ENCODE results near the gene ENKD1. TPM values are rescaled to one million over a fixed set of nuclear protein-coding genes. Genes with fewer than 3 reads are reported as not detected.

Gene ENKD1
- total RNA-seq, 1 experiment from 2014 or later: 11.9 TPM

- peaks cover 12% of the 10 kb centered on the region for H3K4me1 Mint-ChIP-seq
- H3K27ac Mint-ChIP-seq: no peak overlapping the region
- POLR2A ChIA-PET: interaction anchor here (0.7 kb wide), 1 partner anchor 16 kb away, joined by 3 read pairs; the partner anchor contains the start of genes C16orf86 and ENKD1
- H3K9me3 Mint-ChIP-seq: no peaks in the 10 kb centered on the region
- H3K27me3 Mint-ChIP-seq (ENCODE audit: low read depth): peaks cover 91% of the 10 kb centered on the region
- no peak for ATAC-seq
- DNase-seq (ENCODE audit: low spot score): no peak
- CTCF ChIA-PET: interaction anchor here (0.6 to 9.6 kb wide), 5 partner anchors 10 to 169 kb away, joined by 3 to 197 read pairs (median 38); partner anchors contain the start of genes ACD, ATP6V0D1 and PARD6A
- no peaks in the 10 kb centered on the region; the same call in 1 of the 2 replicates for H3K36me3 Mint-ChIP-seq
- TF ChIP-seq SOX15 (CRISPR knock-in tag; IDR thresholded peaks at IDR 0.05) (no peak), ZNF263 (CRISPR knock-in tag; IDR thresholded peaks at IDR 0.05; ENCODE audit: low read depth) (no peak), NR3C1 (CRISPR knock-in tag; conservative IDR thresholded peaks at IDR 0.05; ENCODE audit: low read depth) (no peak), CBFB (CRISPR knock-in tag; IDR thresholded peaks at IDR 0.05; ENCODE audit: low read depth) (no peak)
- H3K4me3 Mint-ChIP-seq: peak overlapping the region; percentile 52
Measured at GRCh38 chr16:67650023-67650422, 16.5 kb downstream of the ENKD1 start.

DNA sequence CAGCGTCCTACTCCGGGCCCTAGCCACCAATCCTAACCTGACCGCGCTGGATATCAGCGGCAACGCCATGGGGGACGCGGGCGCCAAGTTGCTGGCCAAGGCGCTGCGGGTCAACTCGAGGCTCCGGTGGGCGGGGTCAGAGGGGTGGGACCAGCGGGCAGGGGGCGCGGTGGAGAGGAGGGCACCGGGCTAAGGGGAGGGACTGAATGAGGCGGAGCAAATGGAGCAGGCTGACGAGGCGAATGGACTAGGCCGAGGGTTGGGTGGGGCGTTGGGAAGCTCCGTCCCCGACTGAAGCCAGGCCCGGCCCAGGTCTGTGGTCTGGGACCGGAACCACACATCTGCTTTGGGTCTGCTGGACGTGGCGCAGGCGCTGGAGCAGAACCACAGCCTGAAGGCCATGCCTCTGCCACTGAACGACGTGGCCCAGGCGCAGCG is 17.0 kb downstream of the ENKD1 start:
- ChIA-PET CTCF (interaction anchor here (0.6 to 9.6 kb wide), 9 partner anchors 11 to 169 kb away, joined by 3 to 197 read pairs (median 13); partner anchors contain the start of genes ACD, ATP6V0D1, CTCF and PARD6A), POLR2A (interaction anchor here (0.7 kb wide), 1 partner anchor 17 kb away, joined by 3 read pairs; the partner anchor contains the start of genes C16orf86 and ENKD1)
- no peak overlapping the region for H3K27ac Mint-ChIP-seq
- peak; percentile 77 for ATAC-seq
- TF ChIP-seq ZNF396 (CRISPR knock-in tag; IDR thresholded peaks at IDR 0.05; ENCODE audit: borderline replicate concordance) (no peak), TEAD1 (CRISPR knock-in tag; IDR thresholded peaks at IDR 0.05) (no peak), SP1 (CRISPR knock-in tag; conservative IDR thresholded peaks at IDR 0.05) (no peak), TCF7 (CRISPR knock-in tag; IDR thresholded peaks at IDR 0.05; ENCODE audit: low read depth) (no peak), OVOL2 (CRISPR knock-in tag; IDR thresholded peaks at IDR 0.05; ENCODE audit: borderline replicate concordance) (no peak), RELA (CRISPR knock-in tag; IDR thresholded peaks at IDR 0.05; ENCODE audit: borderline replicate concordance) (no peak), CBFB (CRISPR knock-in tag; IDR thresholded peaks at IDR 0.05; ENCODE audit: low read depth) (no peak), ZNF219 (CRISPR knock-in tag; IDR thresholded peaks at IDR 0.05; ENCODE audit: borderline replicate concordance) (no peak), FOXP1 (CRISPR knock-in tag; IDR thresholded peaks at IDR 0.05; ENCODE audit: borderline replicate concordance) (no peak), ZNF138 (CRISPR knock-in tag; conservative IDR thresholded peaks at IDR 0.05) (no peak), ZNF423 (CRISPR knock-in tag; IDR thresholded peaks at IDR 0.05) (no peak), ZBTB21 (CRISPR knock-in tag; IDR thresholded peaks at IDR 0.05; ENCODE audit: borderline replicate concordance) (no peak), ETV6 (CRISPR knock-in tag; IDR thresholded peaks at IDR 0.05) (no peak), PREB (CRISPR knock-in tag; IDR thresholded peaks at IDR 0.05; ENCODE audit: borderline replicate concordance) (no peak), NFATC4 (CRISPR knock-in tag; IDR thresholded peaks at IDR 0.05) (no peak), NR1H2 (CRISPR knock-in tag; IDR thresholded peaks at IDR 0.05) (no peak)
- TF ChIP-seq, protein P1, sequence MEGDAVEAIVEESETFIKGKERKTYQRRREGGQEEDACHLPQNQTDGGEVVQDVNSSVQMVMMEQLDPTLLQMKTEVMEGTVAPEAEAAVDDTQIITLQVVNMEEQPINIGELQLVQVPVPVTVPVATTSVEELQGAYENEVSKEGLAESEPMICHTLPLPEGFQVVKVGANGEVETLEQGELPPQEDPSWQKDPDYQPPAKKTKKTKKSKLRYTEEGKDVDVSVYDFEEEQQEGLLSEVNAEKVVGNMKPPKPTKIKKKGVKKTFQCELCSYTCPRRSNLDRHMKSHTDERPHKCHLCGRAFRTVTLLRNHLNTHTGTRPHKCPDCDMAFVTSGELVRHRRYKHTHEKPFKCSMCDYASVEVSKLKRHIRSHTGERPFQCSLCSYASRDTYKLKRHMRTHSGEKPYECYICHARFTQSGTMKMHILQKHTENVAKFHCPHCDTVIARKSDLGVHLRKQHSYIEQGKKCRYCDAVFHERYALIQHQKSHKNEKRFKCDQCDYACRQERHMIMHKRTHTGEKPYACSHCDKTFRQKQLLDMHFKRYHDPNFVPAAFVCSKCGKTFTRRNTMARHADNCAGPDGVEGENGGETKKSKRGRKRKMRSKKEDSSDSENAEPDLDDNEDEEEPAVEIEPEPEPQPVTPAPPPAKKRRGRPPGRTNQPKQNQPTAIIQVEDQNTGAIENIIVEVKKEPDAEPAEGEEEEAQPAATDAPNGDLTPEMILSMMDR (IDR thresholded peaks at IDR 0.05): no peak
- TF ChIP-seq, protein P2, sequence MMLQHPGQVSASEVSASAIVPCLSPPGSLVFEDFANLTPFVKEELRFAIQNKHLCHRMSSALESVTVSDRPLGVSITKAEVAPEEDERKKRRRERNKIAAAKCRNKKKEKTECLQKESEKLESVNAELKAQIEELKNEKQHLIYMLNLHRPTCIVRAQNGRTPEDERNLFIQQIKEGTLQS (CRISPR knock-in tag; conservative IDR thresholded peaks at IDR 0.05): no peak
- peak overlapping the region; percentile 52 for H3K4me3 Mint-ChIP-seq
- peak; percentile 93 for DNase-seq (ENCODE audit: low spot score)
- H3K9me3 Mint-ChIP-seq: no peaks in the 10 kb centered on the region
- H3K27me3 Mint-ChIP-seq (ENCODE audit: low read depth): peaks cover 87% of the 10 kb centered on the region
- peaks cover 12% of the 10 kb centered on the region for H3K4me1 Mint-ChIP-seq
- no peaks in the 10 kb centered on the region; the same call in 1 of the 2 replicates for H3K36me3 Mint-ChIP-seq

Data from WTC11 (cell line).